Measurements from ENCODE around the gene NT5C3A.

- TF ChIP-seq CTCF (IDR thresholded peaks at IDR 0.05) (no peak), POLR2A (IDR thresholded peaks at IDR 0.05) (no peak)
Measured at GRCh38 chr7:33072471-33072870, 9.9 kb upstream of the NT5C3A start.
